ENCODE results near the gene CLMP.

CLMP gene

DNA sequence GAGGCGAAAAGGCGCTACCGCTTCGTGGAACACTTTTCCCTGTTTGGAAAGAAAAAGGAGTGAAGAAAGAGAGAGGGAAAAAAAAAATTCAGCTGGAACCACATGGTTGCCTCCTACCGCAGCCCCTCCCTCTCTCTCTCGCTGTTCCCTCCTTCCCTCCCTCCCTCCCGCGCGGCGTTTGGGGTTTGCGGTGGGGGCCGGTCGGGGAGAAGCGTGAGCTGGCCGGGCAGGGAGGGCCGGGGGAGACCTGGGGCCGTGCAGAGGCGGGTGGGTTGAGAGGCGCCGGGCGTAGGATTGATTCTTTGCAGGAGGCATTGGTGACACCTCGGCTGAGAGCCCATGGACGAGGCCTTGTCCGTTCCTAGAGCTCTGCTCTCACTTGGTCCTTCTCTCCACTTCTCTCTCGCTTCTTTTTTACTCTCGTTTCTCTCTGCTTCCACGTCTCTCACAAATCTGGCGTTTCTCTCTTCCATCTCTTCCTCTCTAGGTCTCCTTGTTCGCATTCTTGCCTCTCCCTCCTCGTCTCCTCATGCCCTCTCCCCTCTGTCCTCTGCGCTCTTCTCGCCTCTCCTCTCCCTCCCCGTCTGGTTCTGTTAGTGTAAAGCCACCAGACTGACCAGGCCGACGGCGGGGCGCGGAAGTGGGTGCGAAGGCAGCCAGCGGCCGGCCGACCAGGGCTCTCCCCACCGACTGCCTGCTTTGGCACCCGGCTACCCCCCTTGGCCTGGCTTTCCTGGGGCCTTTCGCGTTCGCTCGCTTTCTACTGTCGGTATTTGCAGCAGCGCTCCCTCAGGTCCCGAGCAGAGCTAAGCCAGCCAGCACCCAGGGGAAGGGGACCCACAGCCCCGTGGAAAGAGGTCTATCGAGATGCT is at the start of gene CLMP:
Gene CLMP, minus strand, starts transcription at position 61 of the 872 bp plus-strand sequence. CDS start 308 bp downstream, outside the sequence.
- Histone ChIP-seq H3K27ac (ENCODE audit: low read depth, low read length) (peak within 1 kb of the TSS; percentile 97), H3K4me3 (ENCODE audit: low read depth in 1 of 2, low read length in 2 of 2) (peak within 1 kb of the TSS; percentile 72 to 90), H3K4me1 (ENCODE audit: insufficient read depth, low read length) (peaks cover 40% of the 10 kb centered on the region), H3K36me3 (ENCODE audit: insufficient read depth, low read length) (no peaks in the 10 kb centered on the region), H3K9ac (ENCODE audit: low read length) (peak within 1 kb of the TSS; percentile 79), H3K9me3 (ENCODE audit: low read length) (no peaks in the 10 kb centered on the region), H3K27me3 (ENCODE audit: control insufficient read depth in 1 of 2, insufficient read depth in 2 of 2, low read length in 2 of 2) (peaks cover 0 to 9% of the 10 kb centered on the region in 2 donors)

- Histone ChIP-seq H3K27ac (ENCODE audit: low read depth, low read length) (no peak overlapping the region), H3K4me3 (ENCODE audit: low read depth in 1 of 2, low read length in 2 of 2) (no peak overlapping the region), H3K4me1 (ENCODE audit: insufficient read depth, low read length) (peaks cover 14% of the 10 kb centered on the region), H3K9me3 (ENCODE audit: low read length) (no peaks in the 10 kb centered on the region), H3K27me3 (ENCODE audit: control insufficient read depth in 1 of 2, insufficient read depth in 2 of 2, low read length in 2 of 2) (no peaks in the 10 kb centered on the region), H3K36me3 (ENCODE audit: insufficient read depth, low read length) (no peaks in the 10 kb centered on the region), H3K9ac (ENCODE audit: low read length) (no peak overlapping the region)
These were observed 47.0 kb upstream of the CLMP start for GRCh38 chr11:123241874-123242543.

DNA sequence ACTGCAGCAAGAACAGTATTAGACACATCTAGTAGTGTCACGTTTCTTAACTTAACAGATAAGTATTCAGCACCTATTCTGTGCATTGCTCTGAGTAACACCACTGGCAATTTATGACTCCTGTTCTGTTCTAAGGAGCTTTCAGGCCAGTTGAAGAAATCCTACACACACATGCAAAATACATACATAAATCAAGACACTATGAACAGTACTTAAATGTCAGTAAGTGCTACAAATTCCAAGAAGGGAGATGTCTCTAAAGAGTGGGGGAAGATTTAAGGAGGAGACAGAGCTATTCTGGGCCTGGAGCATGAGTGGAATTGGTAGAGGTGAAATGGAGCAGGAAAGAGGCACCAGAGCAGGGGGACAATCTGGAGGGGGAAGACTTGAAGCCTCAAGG is 46.2 kb upstream of the CLMP start:
- Histone ChIP-seq H3K27me3 (ENCODE audit: control insufficient read depth in 1 of 2, insufficient read depth in 2 of 2, low read length in 2 of 2) (no peaks in the 10 kb centered on the region), H3K36me3 (ENCODE audit: insufficient read depth, low read length) (no peaks in the 10 kb centered on the region), H3K4me3 (ENCODE audit: low read depth in 1 of 2, low read length in 2 of 2) (no peak overlapping the region), H3K9ac (ENCODE audit: low read length) (no peak overlapping the region), H3K9me3 (ENCODE audit: low read length) (no peaks in the 10 kb centered on the region), H3K27ac (ENCODE audit: low read depth, low read length) (no peak overlapping the region), H3K4me1 (ENCODE audit: insufficient read depth, low read length) (peaks cover 11% of the 10 kb centered on the region)

DNA sequence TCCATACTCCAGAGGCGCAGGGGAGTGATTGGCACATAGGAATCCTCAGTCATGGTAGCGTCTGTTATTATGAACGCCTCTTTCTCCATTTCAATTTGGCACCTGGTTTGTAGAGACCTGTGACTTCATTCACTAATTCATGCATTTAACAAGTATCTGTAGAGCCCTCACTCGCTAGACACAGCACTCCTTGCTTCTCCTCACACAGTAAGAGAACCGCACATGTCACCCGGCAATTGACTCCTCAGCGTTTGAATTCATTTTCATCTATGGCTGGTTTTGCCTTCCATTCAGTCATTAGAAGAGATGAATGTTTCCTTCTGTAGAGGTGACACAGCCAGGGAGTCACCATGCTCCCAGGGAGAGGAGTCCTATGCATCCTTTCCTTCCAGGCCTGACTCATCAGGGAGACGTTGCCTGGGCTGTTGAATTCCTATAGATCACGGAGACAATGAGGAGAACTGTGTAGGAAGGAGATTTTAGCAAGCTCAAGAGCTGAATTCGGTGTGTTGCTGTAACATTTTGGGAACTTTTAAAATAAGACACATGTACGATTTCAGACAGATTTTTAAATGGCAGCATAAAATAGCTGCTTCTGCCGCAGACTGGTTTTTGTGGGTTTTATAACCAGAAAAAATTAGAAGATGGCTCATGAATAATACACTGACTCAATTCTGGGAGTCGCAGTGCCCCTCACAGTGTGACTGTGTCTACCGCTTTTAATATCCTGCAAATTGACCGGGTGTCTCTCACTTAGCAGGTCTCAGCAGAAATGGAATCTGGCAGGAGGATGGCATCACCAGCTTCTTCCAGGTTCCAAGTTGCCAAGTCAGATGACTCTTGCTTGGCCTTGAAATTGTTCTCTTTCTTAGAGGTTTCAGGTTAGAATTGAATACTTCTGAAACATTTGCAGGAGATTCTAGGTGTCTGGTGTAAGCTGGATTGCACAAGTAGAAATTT is 44.4 kb upstream of the CLMP start:
- H3K36me3 ChIP-seq (ENCODE audit: insufficient read depth, low read length), result no peaks in the 10 kb centered on the region
- peaks cover 23% of the 10 kb centered on the region for H3K4me1 ChIP-seq (ENCODE audit: insufficient read depth, low read length)
- no peak overlapping the region for H3K4me3 ChIP-seq (ENCODE audit: low read depth in 1 of 2, low read length in 2 of 2)
- no peaks in the 10 kb centered on the region for H3K9me3 ChIP-seq (ENCODE audit: low read length)
- no peak overlapping the region for H3K27ac ChIP-seq (ENCODE audit: low read depth, low read length)
- no peaks in the 10 kb centered on the region for H3K27me3 ChIP-seq (ENCODE audit: control insufficient read depth in 1 of 2, insufficient read depth in 2 of 2, low read length in 2 of 2)
- H3K9ac ChIP-seq (ENCODE audit: low read length), result no peak overlapping the region

- Histone ChIP-seq H3K36me3 (ENCODE audit: insufficient read depth, low read length) (no peaks in the 10 kb centered on the region), H3K4me1 (ENCODE audit: insufficient read depth, low read length) (peaks cover 28% of the 10 kb centered on the region), H3K9me3 (ENCODE audit: low read length) (no peaks in the 10 kb centered on the region), H3K4me3 (ENCODE audit: low read depth in 1 of 2, low read length in 2 of 2) (no peak overlapping the region), H3K27ac (ENCODE audit: low read depth, low read length) (no peak overlapping the region), H3K27me3 (ENCODE audit: control insufficient read depth in 1 of 2, insufficient read depth in 2 of 2, low read length in 2 of 2) (no peaks in the 10 kb centered on the region), H3K9ac (ENCODE audit: low read length) (no peak overlapping the region)
These were observed 43.2 kb upstream of the CLMP start for GRCh38 chr11:123238297-123238696.

GRCh38 chr11:123236879-123237278 is 41.8 kb upstream of the CLMP start:
- Histone ChIP-seq H3K9ac (ENCODE audit: low read length) (no peak overlapping the region), H3K4me3 (ENCODE audit: low read depth in 1 of 2, low read length in 2 of 2) (no peak overlapping the region), H3K27ac (ENCODE audit: low read depth, low read length) (no peak overlapping the region), H3K9me3 (ENCODE audit: low read length) (no peaks in the 10 kb centered on the region), H3K4me1 (ENCODE audit: insufficient read depth, low read length) (peaks cover 42% of the 10 kb centered on the region), H3K27me3 (ENCODE audit: control insufficient read depth in 1 of 2, insufficient read depth in 2 of 2, low read length in 2 of 2) (no peaks in the 10 kb centered on the region), H3K36me3 (ENCODE audit: insufficient read depth, low read length) (no peaks in the 10 kb centered on the region)

GRCh38 chr11:123235656-123236261 is 40.7 kb upstream of the CLMP start:
- H3K27me3 ChIP-seq (ENCODE audit: control insufficient read depth in 1 of 2, insufficient read depth in 2 of 2, low read length in 2 of 2), result no peaks in the 10 kb centered on the region
- no peak overlapping the region for H3K9ac ChIP-seq (ENCODE audit: low read length)
- H3K36me3 ChIP-seq (ENCODE audit: insufficient read depth, low read length), result no peaks in the 10 kb centered on the region
- H3K4me3 ChIP-seq (ENCODE audit: low read depth in 1 of 2, low read length in 2 of 2), result peak overlapping the region in 1 of 2 donors; percentile 7
- peaks cover 45% of the 10 kb centered on the region for H3K4me1 ChIP-seq (ENCODE audit: insufficient read depth, low read length)
- H3K27ac ChIP-seq (ENCODE audit: low read depth, low read length), result peak overlapping the region; percentile 12
- no peaks in the 10 kb centered on the region for H3K9me3 ChIP-seq (ENCODE audit: low read length)

DNA sequence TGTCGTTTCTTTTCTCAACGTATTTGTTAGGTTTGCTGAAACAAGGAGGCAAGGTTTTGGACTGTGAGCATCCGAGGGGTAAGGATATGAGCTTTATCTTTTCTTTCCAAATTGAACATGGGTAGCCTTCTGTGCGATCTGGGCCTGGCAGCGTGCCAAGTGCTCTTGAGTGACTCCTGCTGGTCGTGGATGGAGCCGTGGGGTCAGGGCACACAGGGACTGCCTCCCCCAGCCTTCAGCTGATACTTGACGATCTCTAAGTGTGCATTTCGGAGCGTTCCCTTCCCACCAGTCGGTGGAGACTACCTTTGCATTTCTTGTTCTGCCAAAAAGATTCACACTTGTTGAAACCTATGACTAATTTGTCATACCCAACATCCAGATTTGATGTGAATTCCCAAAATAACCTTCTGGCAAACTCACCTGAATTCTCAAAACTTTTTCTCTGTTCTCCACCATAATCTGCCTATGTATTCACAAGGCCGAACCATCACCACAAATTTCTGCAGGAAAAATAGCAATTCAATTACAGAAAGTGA is 40.1 kb upstream of the CLMP start:
- Histone ChIP-seq H3K36me3 (ENCODE audit: insufficient read depth, low read length) (no peaks in the 10 kb centered on the region), H3K9ac (ENCODE audit: low read length) (no peak overlapping the region), H3K9me3 (ENCODE audit: low read length) (no peaks in the 10 kb centered on the region), H3K27ac (ENCODE audit: low read depth, low read length) (peak overlapping the region; percentile 12), H3K4me3 (ENCODE audit: low read depth in 1 of 2, low read length in 2 of 2) (peak overlapping the region in 1 of 2 donors; percentile 7), H3K27me3 (ENCODE audit: control insufficient read depth in 1 of 2, insufficient read depth in 2 of 2, low read length in 2 of 2) (no peaks in the 10 kb centered on the region), H3K4me1 (ENCODE audit: insufficient read depth, low read length) (peaks cover 45% of the 10 kb centered on the region)

DNA sequence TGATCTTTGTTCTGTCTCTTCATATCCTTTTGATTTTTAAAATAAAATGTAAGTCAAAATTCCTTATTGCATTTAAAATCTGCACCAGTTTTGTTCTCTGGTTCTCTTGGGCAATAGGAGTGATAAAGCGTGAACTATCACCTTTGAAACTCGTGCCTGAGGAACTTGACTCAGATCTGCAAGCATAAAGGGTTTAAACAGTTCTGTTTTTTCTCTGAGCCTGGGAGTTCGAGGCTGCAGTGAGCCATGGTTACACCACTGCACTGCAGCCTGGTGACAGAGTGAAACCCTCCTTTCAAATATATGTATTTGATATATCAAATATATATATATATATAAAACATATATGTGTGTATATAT is 38.9 kb upstream of the CLMP start:
- Histone ChIP-seq H3K36me3 (ENCODE audit: insufficient read depth, low read length) (no peaks in the 10 kb centered on the region), H3K27ac (ENCODE audit: low read depth, low read length) (no peak overlapping the region), H3K4me1 (ENCODE audit: insufficient read depth, low read length) (peaks cover 45% of the 10 kb centered on the region), H3K4me3 (ENCODE audit: low read depth in 1 of 2, low read length in 2 of 2) (no peak overlapping the region), H3K9ac (ENCODE audit: low read length) (no peak overlapping the region), H3K9me3 (ENCODE audit: low read length) (no peaks in the 10 kb centered on the region), H3K27me3 (ENCODE audit: control insufficient read depth in 1 of 2, insufficient read depth in 2 of 2, low read length in 2 of 2) (no peaks in the 10 kb centered on the region)

- Histone ChIP-seq H3K4me3 (ENCODE audit: low read depth in 1 of 2, low read length in 2 of 2) (no peak overlapping the region), H3K9me3 (ENCODE audit: low read length) (no peaks in the 10 kb centered on the region), H3K27me3 (ENCODE audit: control insufficient read depth in 1 of 2, insufficient read depth in 2 of 2, low read length in 2 of 2) (no peaks in the 10 kb centered on the region), H3K36me3 (ENCODE audit: insufficient read depth, low read length) (no peaks in the 10 kb centered on the region), H3K27ac (ENCODE audit: low read depth, low read length) (peak overlapping the region; percentile 56), H3K4me1 (ENCODE audit: insufficient read depth, low read length) (peaks cover 49% of the 10 kb centered on the region), H3K9ac (ENCODE audit: low read length) (no peak overlapping the region)
These were observed 38.4 kb upstream of the CLMP start for GRCh38 chr11:123233280-123233974.
